GM20431 (cell line): ENCODE measurements around the gene EYS.
"Not testable (repeated sequence)": the region's sequence is repeated elsewhere in the genome, so short reads cannot be mapped to it uniquely, and the experiment has no call there.

ENCODE experiments used
- in situ Hi-C: fragments of 300-500 bp; cut with MseI, MboI; formaldehyde crosslinking; loops from one replicate; pipeline ENCODE4 v1.15.0; 2020; ENCODE audit warnings: low sequenced_read_pairs; ENCODE audit not compliant: unreplicated experiment

EYS gene

DNA sequence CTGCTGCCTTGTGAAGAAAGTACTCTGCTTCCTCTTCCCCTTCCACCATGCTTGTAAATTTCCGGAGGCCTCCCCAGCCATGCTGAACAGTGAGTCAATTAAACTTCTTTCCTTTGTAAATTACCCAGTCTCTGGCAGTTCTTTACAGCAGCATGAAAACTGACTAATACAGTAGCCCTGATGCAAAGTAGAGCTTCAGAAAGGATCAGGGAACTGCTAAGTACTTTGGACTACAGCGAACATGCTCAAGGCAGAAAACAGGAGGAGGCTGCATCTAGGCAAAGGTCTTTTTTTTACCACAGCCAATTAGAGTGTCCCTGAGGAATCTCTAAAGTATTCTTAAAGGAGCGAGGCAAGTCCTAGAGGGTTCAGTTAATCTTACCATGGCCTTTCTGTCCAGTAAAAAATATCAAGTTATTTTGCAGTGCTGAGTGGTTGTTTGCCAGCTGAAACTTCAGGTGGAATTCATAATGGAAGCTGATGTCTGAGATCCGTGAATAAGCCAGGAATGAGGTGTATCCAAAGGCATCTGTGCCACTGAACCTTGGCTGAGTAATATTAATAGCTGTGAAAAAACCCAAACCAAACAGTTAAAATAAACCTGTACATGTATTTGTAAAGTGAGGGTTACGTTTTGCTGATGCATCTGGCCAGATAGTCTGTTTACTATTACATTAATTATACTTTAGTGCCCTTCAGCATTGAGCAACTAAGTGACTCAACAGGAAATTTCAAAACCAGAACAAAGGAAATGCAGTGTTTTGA lies 1901.0 kb downstream of the EYS start:
- in situ Hi-C loops, result no loop called here

DNA sequence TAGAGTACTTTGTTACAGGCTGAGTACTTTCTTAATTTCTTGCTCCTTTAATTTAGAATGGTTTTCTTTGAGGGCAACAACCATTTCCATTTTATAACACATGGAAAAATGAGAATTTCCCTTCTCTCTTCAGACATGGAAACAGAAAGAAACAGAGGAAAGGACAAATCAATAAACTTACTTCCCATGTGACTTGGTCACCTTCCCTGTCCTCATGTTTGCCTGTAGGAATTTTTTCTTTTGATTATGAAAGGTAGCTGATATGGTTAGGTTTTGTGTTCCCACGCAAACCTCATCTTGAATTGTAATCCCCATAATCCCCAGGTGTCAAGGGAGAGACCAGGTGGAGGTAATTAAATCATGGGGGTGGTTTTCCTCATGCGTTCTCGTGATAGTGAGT lies 1901.7 kb downstream of the EYS start:
- in situ Hi-C loops, result no loop called here

DNA sequence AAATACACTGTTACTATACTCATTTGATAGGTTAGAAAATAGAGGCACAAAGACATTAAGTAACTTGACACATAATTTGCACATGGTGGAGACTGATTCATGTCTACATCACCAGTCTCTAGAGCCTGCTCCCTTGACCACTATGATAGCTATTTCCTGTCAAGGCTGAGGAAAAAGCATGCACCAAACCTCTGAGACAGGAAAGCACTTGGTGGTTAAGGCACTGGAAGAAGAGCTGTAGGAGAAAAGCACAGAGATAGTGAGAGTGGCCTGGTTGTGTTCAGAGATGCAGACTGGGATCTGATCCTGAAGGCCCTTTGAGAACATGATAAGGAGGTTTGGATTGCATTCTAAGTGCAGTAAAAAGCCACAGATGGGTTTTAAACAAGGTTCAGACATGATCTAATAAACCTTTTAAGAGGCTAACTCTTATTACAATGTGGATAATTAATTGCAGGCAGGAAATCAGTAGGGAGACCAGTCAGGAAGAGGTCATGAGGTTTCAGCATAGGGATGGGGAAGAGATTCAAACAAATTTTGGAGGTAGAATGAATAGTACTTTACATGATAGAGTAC lies 1902.6 kb downstream of the EYS start:
- in situ Hi-C loops, result no loop called here

DNA sequence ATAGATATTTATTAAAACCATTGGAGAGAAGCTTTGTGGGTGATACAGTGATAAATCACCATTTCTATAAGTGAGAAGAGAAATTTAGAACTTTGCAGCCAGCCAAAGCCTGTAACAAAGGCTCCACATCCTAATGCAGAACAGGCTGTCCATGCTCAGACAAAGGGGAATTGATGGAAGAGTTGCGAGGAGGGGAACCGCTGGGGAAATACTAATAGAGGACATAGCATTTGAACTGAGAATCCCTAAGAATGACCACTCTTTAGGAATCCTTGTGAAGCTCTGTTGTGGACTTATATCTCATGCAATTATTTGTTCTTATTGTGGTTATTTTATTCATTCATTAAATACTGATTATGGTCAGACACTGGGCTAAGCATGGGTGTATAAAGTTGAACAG lies 1903.7 kb downstream of the EYS start:
- in situ Hi-C loops, result no loop called here

DNA sequence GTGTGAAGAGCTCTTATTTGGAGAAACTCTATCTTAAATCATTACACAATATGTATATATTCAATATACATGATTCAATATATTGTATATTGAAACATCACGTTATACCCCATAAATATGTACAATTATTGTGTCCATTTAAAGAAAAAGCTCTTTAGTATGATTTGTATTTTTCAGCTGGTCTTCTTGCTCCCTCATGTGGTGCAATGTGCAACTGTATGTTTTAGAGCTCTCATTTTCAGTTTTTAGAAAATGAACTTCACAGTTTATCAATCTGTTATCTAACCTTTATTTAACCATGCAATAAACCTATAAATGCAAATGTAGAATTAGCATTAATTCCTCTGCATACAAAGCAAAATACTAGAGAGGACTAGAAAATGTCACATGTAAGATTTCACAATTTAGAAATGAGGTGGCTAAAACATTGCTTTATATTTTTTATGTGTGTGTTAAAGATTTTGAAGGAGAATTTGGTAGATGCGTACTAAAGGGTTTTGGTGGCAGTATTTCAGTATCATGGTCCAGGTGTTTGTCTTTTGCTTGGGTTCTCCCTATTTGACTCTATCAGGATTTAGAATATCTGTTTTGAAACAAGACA lies 1904.3 kb downstream of the EYS start:
- in situ Hi-C loops, result no loop called here

DNA sequence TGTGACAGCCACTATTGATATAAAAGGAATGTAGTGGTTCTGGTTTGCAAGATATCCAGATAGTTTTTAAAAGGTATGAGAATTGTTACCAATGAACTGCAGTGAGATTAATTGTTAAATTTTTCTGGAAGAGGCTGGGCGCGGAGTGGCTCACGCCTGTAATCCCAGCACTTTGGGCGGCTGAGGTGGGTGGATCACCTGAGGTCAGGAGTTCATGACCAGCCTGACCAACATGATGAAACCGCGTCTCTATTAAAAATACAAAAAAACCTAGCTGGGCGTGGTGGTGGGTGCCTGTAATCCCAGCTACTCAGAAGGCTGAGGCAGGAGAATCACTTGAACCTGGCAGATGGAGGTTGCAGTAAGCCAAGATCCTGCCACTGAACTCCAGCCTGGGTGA lies 1906.6 kb downstream of the EYS start:
- in situ Hi-C loops, result not testable (repeated sequence)

DNA sequence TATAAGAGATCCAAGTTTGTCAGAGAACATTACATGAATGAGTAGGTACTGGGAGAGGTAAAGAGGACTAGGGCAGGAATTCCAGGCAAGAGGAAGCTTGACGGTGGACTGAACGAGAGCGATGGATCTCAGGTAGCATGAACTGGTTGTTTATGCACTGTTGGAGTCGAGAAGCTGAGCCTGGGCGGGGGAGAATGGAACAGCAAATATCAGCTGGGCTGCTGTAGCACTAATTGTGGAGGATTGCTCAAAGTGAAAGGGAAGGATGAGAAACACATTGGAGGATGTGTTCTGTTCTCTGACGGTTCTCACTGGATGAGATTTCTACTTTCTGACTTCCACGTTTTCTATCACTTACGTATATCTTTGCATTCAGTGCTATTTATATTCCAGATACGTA lies 1907.2 kb downstream of the EYS start:
- in situ Hi-C loops, result no loop called here

DNA sequence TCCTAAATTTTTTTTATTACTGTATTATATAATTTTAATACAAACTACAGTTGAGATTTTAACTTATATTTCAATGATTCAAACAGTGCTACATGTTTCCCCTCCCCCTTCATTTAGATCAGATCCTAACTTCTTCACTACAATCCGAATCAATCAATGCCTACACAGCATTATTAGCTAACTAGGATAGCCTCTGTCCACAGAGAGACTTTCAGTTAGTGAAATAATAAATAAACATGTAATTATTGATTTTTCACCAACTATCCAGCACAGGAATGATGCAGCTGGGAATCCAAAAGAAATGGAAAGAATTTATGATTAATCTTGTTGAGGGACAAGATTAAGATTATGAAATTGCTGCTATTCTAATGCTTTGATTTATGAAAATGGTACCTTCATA lies 1907.7 kb downstream of the EYS start:
- in situ Hi-C loops, result no loop called here

DNA sequence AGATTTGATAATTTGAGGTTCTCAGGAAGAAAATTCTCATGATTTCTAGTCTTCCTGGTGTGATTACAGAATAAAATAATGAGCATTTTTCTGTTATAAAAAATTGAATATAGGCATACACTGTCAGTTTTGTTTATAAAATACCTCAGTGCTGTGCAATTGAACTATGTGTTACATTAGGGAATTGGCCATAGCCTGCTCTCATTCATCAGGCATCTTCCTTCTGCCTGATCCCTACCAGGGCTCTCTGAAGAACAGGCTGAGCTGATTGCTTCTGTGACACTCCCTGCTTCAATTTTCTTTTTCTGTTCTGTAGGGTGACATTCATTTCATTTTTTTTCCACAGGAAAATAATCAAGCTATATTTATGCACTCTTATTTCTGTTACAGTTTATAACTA lies 1908.6 kb downstream of the EYS start:
- in situ Hi-C loops, result no loop called here

DNA sequence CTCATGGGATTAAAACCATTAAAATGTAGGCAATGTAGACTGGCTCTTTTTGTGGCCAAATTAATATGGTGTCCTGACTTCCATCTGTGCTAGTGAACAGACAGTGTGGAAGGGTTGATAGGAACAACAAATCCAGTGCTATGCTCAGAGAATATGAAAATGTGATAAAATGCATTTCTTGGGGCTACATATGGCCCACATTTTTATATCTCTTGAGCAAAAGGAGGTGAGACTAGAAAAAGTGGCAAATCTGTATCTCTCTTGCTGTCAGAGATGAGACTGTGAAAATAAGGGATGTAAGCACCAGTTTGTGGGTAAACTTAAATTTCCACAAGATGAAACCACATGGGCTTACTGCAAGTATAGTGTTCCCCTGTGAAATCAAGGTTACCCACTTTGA lies 1909.3 kb downstream of the EYS start:
- in situ Hi-C loops, result no loop called here

DNA sequence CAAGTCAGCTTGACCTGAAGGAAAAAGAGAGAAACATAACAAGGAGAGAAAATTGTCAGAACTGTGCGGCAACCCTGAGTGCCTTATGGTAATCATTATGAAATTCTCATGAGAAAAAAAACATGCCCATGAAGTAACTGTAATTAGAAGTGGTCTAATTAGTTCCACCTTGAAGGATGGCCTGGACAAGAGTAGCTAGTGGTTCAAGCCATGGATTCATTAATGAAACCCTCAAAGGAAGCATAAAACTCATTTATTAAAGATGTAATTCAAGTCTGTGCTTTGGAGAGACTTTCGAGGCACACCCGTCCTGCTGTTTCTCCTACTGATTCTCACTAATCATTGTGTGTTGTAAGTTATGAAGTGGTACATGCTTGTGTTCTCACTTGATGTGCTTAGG lies 1911.2 kb downstream of the EYS start:
- in situ Hi-C loops, result no loop called here

DNA sequence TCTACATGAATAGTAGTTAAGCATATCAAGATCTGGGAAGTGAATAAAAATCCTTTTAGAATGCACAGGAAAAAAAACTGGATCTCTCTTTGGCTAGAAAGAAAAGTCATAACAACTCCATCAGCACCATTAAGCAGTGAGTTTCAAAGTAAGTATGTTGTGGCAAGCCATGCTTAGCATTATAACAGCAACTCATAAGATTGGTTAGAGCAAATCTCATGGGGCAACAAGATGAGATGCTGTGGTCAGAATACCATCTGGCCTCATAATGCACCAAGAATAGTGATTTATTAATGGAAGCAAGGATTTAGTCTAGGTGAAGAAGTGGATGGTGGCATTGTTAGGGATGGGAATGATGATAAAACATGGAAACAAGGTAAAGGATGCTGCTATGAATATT lies 1912.0 kb downstream of the EYS start:
- in situ Hi-C loops, result no loop called here

DNA sequence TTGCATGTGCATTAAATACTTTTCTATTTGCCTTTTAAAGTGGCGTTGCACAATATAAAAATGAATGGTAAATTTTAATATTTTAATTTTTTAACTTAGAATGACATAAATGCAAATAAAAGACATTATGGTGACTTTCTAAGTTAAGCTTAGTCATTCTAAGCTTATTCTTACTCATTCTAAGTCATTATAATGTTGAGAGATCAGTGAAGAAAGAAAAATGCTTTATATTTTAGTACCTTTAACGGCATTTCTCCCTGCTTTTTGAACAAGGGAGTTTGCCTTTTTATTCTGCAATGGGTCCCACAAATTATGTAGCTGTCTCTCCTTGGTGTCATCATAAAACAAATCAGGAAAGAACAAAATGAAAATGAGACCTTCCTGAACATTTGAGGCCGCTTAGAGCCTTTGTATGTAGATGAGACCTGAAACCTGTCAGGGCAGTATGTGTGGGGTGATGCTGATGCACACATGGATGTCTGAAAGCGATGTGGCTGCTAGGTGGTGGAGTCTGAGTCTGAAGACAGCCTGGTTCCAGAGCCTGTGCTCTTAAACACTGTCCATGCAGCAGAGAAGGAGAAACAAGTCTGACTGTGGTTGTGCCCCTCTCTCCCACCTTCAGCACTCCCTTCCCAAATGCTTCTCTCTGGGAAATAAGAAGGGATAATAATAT lies 1913.4 kb downstream of the EYS start:
- in situ Hi-C loops, result no loop called here

DNA sequence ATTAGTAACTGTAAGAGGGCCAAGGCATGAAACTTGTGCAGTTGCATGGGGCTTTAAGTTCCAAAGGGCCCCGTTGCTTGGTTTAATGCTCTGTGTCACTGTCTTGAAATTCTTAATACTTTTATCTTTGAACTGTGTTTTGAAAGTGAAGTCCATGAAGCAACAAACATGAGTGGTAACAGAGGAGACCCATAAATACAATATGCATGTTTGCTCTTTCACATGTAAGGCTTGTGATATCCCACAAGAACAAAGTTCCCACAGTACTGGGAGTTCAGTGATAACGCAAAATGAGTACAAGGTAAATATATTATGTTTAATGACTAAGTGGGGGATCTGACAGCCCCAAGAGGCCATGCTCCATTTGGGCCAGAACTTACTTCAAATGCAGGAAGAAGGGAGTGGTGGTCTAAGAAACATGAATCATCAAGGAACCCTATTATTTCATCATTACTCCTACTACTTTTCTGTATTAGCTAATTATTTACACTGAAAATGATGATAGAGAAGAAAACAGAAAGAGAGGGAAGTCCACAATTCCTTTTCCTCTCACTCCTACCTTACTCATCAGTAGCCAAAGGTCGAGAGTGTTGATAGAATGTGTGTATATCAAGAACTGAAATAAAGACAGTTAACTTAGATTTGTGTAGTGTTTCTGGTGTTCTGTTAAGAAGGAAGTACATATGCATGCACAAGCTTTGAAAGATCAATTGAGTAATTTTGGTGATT lies 1914.1 kb downstream of the EYS start:
- in situ Hi-C loops, result no loop called here

DNA sequence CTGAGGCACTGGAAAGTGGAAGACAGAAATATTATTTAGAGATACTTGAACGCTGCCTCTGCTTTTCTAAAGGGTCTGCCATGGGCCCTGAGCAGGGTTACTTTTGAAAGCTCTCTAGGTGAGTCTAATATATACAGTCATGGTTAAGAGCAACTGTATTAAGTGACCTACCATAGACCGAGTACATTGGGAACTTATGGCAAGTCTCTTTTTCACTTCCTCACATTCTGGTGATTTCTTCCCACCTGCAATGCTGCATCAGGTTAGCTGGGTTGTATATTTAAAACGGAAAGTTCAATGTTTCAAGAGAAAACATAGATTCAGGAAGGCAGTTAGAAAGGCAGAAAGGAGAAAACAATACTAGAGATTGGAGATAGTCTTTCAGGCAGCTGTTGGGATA lies 1916.7 kb downstream of the EYS start:
- in situ Hi-C loops, result no loop called here

DNA sequence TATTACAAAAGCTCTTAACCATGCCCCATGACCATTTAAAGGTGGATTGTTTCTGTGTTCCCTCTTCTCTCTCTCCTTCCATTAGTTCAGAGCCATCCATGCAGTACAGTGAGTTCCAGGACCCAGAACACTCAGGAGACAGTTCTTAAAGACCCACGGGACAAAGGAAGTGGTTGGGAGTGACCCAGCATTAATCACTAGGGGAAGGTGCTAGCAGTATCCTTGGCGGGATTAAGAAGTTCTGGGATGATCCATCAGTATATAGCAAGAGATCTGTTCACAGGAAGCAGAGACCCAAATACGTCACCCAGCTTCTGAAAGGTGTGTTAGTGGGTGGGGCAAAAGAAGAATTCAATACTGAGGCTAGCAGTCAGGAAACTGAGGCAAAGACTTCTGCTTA lies 1917.3 kb downstream of the EYS start:
- in situ Hi-C loops, result no loop called here

DNA sequence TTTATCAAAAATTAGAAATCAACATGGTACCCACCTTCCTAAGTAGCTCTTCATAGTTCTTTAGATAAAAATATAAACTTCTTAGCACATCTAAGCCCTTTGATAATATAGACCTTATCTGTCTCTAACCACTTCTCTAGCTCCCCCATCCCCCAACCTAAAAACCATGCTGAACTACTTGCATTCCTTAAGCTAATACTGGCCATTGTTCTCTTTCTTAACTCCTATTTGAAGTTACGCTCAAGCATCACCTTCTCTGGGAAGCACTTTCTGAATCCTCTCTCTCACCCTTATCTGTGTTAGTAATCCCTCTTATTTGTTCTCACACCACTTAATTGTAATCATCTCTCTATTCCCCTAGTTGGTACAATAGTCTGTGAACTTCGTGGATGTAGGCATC lies 1918.5 kb downstream of the EYS start:
- in situ Hi-C loops, result no loop called here

DNA sequence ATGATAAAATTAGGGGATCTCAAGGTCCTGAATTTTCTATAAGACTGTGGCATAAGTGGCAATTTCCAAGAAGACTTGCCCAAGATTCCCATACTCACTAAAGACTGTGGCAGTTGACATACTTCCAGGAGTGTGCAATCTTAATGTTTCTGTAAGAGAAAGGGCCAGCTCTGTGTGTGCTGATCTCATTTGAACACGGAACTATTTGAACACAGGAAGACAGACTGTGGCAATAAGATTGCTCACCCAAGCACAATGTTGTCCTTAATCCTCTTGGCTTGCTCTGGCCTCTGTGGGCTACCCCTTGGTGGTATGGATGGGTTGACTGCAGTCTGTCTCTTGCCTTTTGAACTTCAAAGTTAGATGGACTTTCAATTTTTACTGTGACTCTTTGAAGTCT lies 1920.0 kb downstream of the EYS start:
- in situ Hi-C loops, result no loop called here

DNA sequence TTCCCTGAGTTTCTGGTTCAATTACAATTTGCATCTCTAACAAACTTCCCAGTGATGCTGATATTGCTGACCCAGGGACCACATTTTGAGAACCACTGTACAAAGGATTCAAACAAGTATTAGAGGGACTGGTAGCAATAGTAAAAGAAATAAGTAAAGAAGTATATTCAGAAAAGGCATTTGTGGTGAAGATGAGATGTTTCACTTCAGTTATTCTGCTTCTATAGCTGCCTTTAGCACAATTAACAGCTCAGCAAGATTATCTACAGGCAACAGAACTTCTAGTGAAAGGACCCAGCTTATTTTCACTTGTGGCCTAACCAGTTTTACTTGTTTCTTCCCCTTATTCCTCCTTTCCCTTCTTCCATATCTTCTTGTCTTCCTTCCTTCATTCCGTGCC lies 1922.0 kb downstream of the EYS start:
- in situ Hi-C loops, result no loop called here

DNA sequence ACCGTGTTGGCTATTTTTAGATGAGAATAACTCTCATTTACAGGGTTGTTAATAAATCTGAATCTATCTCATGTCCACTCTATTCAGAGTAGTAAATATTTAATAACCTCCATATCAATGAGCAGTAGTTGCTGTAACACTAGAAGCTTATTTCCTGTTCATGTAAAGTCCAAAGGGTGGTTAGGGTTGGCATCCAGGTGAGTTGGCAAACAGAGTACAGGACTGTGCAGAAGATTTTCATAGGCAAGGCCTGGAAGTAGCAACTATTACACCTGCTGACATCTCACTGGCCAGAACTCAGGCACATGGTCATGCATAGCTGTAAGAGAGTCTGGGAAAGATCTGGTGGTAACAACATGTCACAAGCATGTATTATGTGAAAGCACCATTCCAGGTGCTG lies 1923.9 kb downstream of the EYS start:
- in situ Hi-C loops, result no loop called here

DNA sequence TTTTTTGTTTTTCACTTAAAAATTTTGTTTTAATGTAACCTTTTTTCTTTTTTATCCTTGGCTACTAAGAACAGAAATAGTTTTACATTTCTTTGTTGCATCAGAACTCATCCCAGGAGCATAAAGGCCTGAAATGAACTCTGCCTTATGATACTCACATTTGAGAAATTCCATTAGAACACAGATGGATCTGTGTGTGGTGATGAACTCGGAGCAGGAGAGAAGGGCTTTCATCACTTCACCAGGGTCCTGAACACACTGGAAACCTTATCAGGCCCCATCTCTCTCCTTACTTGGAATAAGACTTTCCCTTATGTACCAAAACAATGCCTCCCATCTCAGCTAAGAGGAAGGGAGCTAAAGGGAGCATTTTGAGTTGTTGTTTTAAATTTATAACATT lies 1932.1 kb downstream of the EYS start:
- in situ Hi-C loops, result loop anchor here (25.0 kb wide), 1 partner anchor 438 kb away; no protein-coding TSS in a partner anchor
